ENCODE results near the gene KLHL22. TPM values are rescaled to one million over a fixed set of nuclear protein-coding genes. Genes with fewer than 3 reads are reported as not detected.

The KLHL22 gene
- total and polyA plus RNA-seq, 2 of the 13 experiments (the other 11 are each of a cell fraction or from before 2014, with no cell fraction given), result 10.9 to 14.8 TPM

- H3K27ac ChIP-seq (ENCODE audit: extremely low read length, insufficient read depth, low read length), result peak within 1 kb of the TSS; percentile 24
- ATAC-seq (peak; percentile 40), FAIRE-seq (no peak), DNase-seq (ENCODE audit: low spot score) (no peak)
- H3K36me3 ChIP-seq (replicated peaks in 1 of 2; ENCODE audit: control insufficient read depth in 1 of 2, insufficient read depth in 2 of 2, low read length in 2 of 2), result peaks cover 0 to 3% of the 10 kb centered on the region in 2 experiments; a peak in 2 of 5 replicates
- H2AFZ ChIP-seq (ENCODE audit: low read length), result no peak within 1 kb of the TSS
- POLR2A ChIA-PET, result no interaction called here
- no peaks in the 10 kb centered on the region for H3K27me3 ChIP-seq (ENCODE audit: control insufficient read depth in 1 of 2, insufficient read depth in 2 of 2, low read length in 2 of 2)
- TSS peak; percentile 50 for BruUV-seq (replicated peaks)
- H3K4me3 ChIP-seq (replicated peaks in 1 of 3; ENCODE audit: insufficient read depth in 1 of 3, low read depth in 2 of 3, low read length in 3 of 3), result peak within 1 kb of the TSS; percentile 77 to 91 (median 87)
- in situ Hi-C loops (cut with HindIII; ENCODE audit: extremely low pct_ligation_motif_present, low pct_unique_long_range_greater_than_20kb), result no loop called here
- H3K9ac ChIP-seq (ENCODE audit: insufficient read depth, low read depth, low read length), result peak within 1 kb of the TSS; percentile 74
- CTCF ChIA-PET (ENCODE audit: low intra/inter-chr PET ratio, low total read pairs), result no interaction called here
- H3K4me2 ChIP-seq (ENCODE audit: low read depth, low read length), result peak within 1 kb of the TSS; percentile 100
- peaks cover 15% of the 10 kb centered on the region for H4K20me1 ChIP-seq (ENCODE audit: insufficient read depth, low read length)
- no peaks in the 10 kb centered on the region for H3K9me3 ChIP-seq (ENCODE audit: low read length)
- H3K4me1 ChIP-seq (ENCODE audit: insufficient read depth, low read length), result peaks cover 54% of the 10 kb centered on the region
- intact Hi-C loops (cut with micrococcal nuclease; ENCODE audit: unreplicated experiment), result no loop called here
- H3K79me2 ChIP-seq (ENCODE audit: insufficient read depth, low read length), result peaks cover 20% of the 10 kb centered on the region
- WGBS (ENCODE audit: low lambda C conversion rate), result 53% methylated on average over 20 of the region's 95 CpGs
- TF ChIP-seq ZBTB38 (CRISPR knock-in tag; IDR thresholded peaks at IDR 0.05), result peak; percentile 59
- peak; percentile 58; the same call in 1 of the 2 replicates for TF ChIP-seq ZNF891 (CRISPR knock-in tag; IDR thresholded peaks at IDR 0.05)
- TF ChIP-seq YEATS4 (CRISPR knock-in tag; IDR thresholded peaks at IDR 0.05; ENCODE audit: borderline replicate concordance), result no peak
- peak; percentile 15; the same call in 1 of the 2 replicates for TF ChIP-seq ZFP91 (CRISPR knock-in tag; IDR thresholded peaks at IDR 0.05; ENCODE audit: borderline replicate concordance)
- no peak for TF ChIP-seq ZBTB46 (CRISPR knock-in tag; IDR thresholded peaks at IDR 0.05; ENCODE audit: borderline replicate concordance)
- TF ChIP-seq SALL1 (CRISPR knock-in tag; IDR thresholded peaks at IDR 0.05), result 0 out of 2 replicates have a peak, but pooled peaks have one; percentile 18
- no peak for TF ChIP-seq NFAT5 (CRISPR knock-in tag; IDR thresholded peaks at IDR 0.05)
- no peak for TF ChIP-seq KMT2B (CRISPR knock-in tag; IDR thresholded peaks at IDR 0.05)
- TF ChIP-seq ZNF691 (CRISPR knock-in tag; IDR thresholded peaks at IDR 0.05; ENCODE audit: borderline replicate concordance, low read depth), result no peak
- peak; percentile 21; the same call in 1 of the 2 replicates for TF ChIP-seq ZBTB33 (CRISPR knock-in tag; IDR thresholded peaks at IDR 0.05)
- no peak for TF ChIP-seq TBP (CRISPR knock-in tag; IDR thresholded peaks at IDR 0.05)
Measured at GRCh38 chr22:20437613-20438426, 57.8 kb downstream of the KLHL22 start, which contains the start of gene SCARF2. Gene SCARF2 (minus strand): TSS chr22:20437825. CDS start chr22:20437754, 71 bp downstream.

All from HepG2 (cell line).